Measurements from ENCODE around the gene CDR2L.
"Not testable (repeated sequence)": the region's sequence is repeated elsewhere in the genome, so short reads cannot be mapped to it uniquely, and the experiment has no call there.

CDR2L gene

DNA sequence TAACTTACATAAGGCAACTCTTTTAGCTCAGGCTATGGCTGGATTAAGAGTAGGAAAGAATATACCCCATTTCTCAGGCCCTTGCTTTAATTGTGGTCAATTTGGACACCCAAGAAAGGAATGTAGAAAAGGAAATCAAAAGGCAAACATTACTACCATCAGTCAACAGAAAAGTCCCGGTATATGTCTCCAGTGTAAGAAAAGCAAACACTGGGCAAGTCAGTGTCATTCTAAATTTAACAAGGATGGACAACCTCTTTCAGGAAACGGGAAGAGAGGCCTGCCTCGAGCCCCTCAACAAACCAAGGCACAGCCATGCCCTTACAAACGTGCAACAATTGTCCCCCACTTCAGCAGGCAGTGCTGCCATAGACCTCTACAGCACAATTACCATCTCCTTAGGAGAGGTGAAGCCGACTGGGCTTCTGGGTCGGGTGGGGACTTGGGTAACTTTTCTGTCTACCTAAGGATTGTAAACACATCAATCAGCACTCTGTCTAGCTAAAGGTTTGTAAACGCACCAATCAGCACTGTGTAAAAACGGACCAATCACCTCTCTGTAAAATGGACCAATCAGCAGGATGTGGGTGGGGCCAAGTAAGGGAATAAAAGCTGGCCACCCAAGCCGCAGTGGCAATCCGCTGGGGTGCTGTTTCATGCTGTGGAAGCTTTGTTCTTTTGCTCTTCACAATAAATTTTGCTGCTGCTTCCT is 37.4 kb downstream of the CDR2L start:
- H3K9me3 ChIP-seq (ENCODE audit: control insufficient read depth in 5 of 5, low read length in 5 of 5), result peaks cover 0 to 4% (median 0%) of the 10 kb centered on the region in 5 donors
- no peaks in the 10 kb centered on the region for H3K4me1 ChIP-seq (ENCODE audit: control insufficient read depth in 5 of 5, insufficient read depth in 5 of 5, low read length in 5 of 5)
- H3K4me3 ChIP-seq (ENCODE audit: low read depth in 1 of 5, low read length in 5 of 5), result no peak overlapping the region
- no peak overlapping the region for H3K27ac ChIP-seq (ENCODE audit: low read depth, low read length)
- H3K36me3 ChIP-seq (ENCODE audit: control insufficient read depth in 5 of 5, insufficient read depth in 5 of 5, low read length in 5 of 5), result peaks cover 3 to 31% (median 28%) of the 10 kb centered on the region in 5 donors
- H3K27me3 ChIP-seq (ENCODE audit: control insufficient read depth in 5 of 5, insufficient read depth in 4 of 5, low read length in 5 of 5), result no peaks in the 10 kb centered on the region
- H3K9ac ChIP-seq (ENCODE audit: low read length in 5 of 5), result no peak overlapping the region

DNA sequence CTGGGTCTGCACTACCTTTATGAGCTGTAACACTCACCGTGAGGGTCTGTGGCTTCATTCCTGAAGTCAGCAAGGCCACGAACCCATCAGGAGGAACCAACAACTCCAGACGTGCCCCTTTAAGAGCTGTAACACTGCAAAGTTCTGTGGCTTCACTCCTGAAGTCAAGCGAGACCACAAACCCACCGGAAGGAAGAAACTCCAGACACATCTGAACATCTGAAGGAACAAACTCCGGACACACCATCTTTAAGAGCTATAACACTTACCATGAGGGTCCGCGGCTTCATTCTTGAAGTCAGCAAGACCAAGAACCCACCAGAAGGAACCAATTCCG is 37.9 kb downstream of the CDR2L start:
- not testable (repeated sequence) for H3K27ac ChIP-seq (ENCODE audit: low read depth, low read length); H3K9ac ChIP-seq (ENCODE audit: low read length in 5 of 5); H3K4me3 ChIP-seq (ENCODE audit: low read depth in 1 of 5, low read length in 5 of 5); H3K9me3 ChIP-seq (ENCODE audit: control insufficient read depth in 5 of 5, low read length in 5 of 5); H3K27me3 ChIP-seq (ENCODE audit: control insufficient read depth in 5 of 5, insufficient read depth in 4 of 5, low read length in 5 of 5); H3K4me1 ChIP-seq (ENCODE audit: control insufficient read depth in 5 of 5, insufficient read depth in 5 of 5, low read length in 5 of 5)
- H3K36me3 ChIP-seq (ENCODE audit: control insufficient read depth in 5 of 5, insufficient read depth in 5 of 5, low read length in 5 of 5), result peaks cover 3 to 25% (median 24%) of the 10 kb centered on the region in 5 donors

DNA sequence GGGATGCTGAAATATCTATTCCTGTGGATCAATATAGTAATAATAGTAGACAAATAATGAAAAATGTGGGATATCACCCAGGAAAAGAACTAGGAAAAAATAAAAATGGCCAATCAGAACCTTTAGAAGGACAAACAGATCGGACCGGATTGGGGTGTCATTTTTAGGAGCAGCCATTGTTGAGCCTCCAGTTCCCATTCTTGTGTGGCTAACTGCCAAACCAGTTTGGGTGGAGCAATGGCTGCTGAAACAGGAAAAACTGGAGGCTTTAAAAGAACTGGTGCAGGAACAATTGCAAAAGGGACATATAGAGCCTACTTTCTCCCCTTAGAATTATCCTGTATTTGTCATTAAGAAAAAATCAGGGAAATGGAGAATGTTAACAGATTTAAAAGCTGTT is 39.2 kb downstream of the CDR2L start:
- not testable (repeated sequence) for H3K27ac ChIP-seq (ENCODE audit: low read depth, low read length); H3K9ac ChIP-seq (ENCODE audit: low read length in 5 of 5); H3K27me3 ChIP-seq (ENCODE audit: control insufficient read depth in 5 of 5, insufficient read depth in 4 of 5, low read length in 5 of 5); H3K9me3 ChIP-seq (ENCODE audit: control insufficient read depth in 5 of 5, low read length in 5 of 5); H3K4me1 ChIP-seq (ENCODE audit: control insufficient read depth in 5 of 5, insufficient read depth in 5 of 5, low read length in 5 of 5); H3K4me3 ChIP-seq (ENCODE audit: low read depth in 1 of 5, low read length in 5 of 5)
- peaks cover 0 to 12% (median 11%) of the 10 kb centered on the region in 5 donors for H3K36me3 ChIP-seq (ENCODE audit: control insufficient read depth in 5 of 5, insufficient read depth in 5 of 5, low read length in 5 of 5)

DNA sequence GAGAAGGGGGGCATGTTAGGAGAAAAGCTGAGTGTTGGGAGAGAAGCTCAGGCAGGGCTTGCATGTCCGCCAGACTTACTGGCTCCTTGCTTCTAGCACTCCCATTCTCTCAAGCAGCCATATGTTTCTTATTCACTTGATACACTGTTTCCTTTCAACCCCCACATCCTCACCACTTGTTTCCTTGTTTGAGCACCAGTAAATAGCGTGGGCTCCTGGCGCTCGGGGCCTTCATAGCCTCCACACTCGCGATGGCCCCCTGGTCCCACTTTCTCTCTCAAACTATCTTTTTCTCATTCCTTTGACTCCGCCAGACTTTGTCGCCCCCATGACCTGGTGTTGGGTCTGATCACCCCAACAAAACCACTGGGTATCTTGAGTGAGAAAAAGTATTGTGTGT is 42.7 kb downstream of the CDR2L start:
- Histone ChIP-seq H3K4me3 (ENCODE audit: low read depth in 1 of 5, low read length in 5 of 5) (no peak overlapping the region), H3K9ac (ENCODE audit: low read length in 5 of 5) (no peak overlapping the region), H3K9me3 (ENCODE audit: control insufficient read depth in 5 of 5, low read length in 5 of 5) (peaks cover 0 to 7% (median 0%) of the 10 kb centered on the region in 5 donors), H3K27ac (ENCODE audit: low read depth, low read length) (no peak overlapping the region), H3K27me3 (ENCODE audit: control insufficient read depth in 5 of 5, insufficient read depth in 4 of 5, low read length in 5 of 5) (no peaks in the 10 kb centered on the region), H3K36me3 (ENCODE audit: control insufficient read depth in 5 of 5, insufficient read depth in 5 of 5, low read length in 5 of 5) (no peaks in the 10 kb centered on the region), H3K4me1 (ENCODE audit: control insufficient read depth in 5 of 5, insufficient read depth in 5 of 5, low read length in 5 of 5) (peaks cover 4 to 33% (median 31%) of the 10 kb centered on the region in 5 donors)

DNA sequence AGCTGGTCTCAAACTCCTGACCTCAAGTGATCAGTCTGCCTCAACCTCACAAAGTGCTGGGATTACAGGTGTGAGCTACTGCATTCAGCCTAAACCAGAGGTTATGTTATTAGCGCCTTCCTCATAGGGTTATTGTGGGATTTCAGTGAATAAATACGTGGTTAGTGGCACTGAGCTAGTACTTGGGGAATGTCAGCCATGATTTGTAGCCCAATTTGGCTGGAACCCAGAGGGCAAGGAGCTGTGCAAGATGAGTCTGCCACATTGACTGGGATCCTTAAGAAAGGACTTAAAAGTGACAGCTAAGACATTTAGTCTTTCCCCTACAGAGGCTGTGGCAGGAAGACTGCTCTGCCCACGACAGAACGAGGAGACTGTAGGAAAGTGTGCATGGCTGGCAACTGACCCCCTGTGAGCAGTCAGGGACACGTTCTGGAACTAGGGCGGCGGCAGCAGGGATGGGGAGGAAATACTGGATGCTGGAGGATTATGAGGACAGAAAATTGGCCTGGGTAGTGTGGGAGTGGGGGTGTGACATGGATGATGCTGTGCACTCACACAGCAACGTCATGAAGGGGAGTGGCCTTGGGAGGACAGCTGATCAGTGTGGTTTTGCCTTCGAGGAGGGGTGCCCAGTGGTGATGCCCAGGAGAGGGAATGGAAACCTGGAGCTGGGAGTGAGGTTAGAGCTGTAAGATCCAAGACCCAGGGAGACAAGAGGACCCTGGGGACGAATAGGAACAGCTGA is 44.7 kb downstream of the CDR2L start:
- Histone ChIP-seq H3K27ac (ENCODE audit: low read depth, low read length) (peak overlapping the region; percentile 40), H3K9me3 (ENCODE audit: control insufficient read depth in 5 of 5, low read length in 5 of 5) (peaks cover 0 to 7% (median 0%) of the 10 kb centered on the region in 5 donors), H3K4me1 (ENCODE audit: control insufficient read depth in 5 of 5, insufficient read depth in 5 of 5, low read length in 5 of 5) (peaks cover 7 to 53% (median 49%) of the 10 kb centered on the region in 5 donors), H3K36me3 (ENCODE audit: control insufficient read depth in 5 of 5, insufficient read depth in 5 of 5, low read length in 5 of 5) (no peaks in the 10 kb centered on the region), H3K27me3 (ENCODE audit: control insufficient read depth in 5 of 5, insufficient read depth in 4 of 5, low read length in 5 of 5) (no peaks in the 10 kb centered on the region), H3K9ac (ENCODE audit: low read length in 5 of 5) (peak overlapping the region in 1 of 5 donors; percentile 37), H3K4me3 (ENCODE audit: low read depth in 1 of 5, low read length in 5 of 5) (peak overlapping the region; percentile 51 to 88 (median 82))

DNA sequence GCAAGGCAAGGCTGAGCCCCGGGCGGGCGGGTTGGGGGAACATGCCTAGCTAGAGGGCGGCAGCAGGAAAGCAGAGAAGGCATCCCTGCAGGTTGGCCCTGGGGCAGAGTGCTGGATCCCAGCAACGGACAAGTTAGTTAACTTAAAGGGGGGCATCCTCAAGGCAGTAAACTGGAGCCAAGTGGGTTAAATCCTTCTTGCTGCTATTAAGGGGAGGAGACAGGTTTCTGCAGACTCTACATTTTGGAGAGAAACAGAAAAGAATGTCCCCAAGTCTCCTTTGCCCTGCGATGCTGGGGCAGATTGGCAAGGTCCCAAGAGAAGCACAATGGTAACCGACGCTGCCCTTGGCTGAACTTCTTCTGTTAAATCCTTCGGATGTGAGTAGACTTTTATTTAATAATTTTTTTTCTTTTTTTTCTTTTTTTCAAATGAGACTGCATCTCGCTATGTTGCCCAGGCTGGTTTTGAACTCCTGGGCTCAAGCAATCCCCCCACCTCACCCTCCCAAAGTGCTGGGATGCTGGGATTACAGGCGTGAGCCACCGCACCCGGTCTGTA is 45.4 kb downstream of the CDR2L start:
- peaks cover 7 to 53% (median 49%) of the 10 kb centered on the region in 5 donors for H3K4me1 ChIP-seq (ENCODE audit: control insufficient read depth in 5 of 5, insufficient read depth in 5 of 5, low read length in 5 of 5)
- H3K9me3 ChIP-seq (ENCODE audit: control insufficient read depth in 5 of 5, low read length in 5 of 5), result peaks cover 0 to 7% (median 0%) of the 10 kb centered on the region in 5 donors
- H3K36me3 ChIP-seq (ENCODE audit: control insufficient read depth in 5 of 5, insufficient read depth in 5 of 5, low read length in 5 of 5), result no peaks in the 10 kb centered on the region
- peak overlapping the region; percentile 51 to 88 (median 82) for H3K4me3 ChIP-seq (ENCODE audit: low read depth in 1 of 5, low read length in 5 of 5)
- no peaks in the 10 kb centered on the region for H3K27me3 ChIP-seq (ENCODE audit: control insufficient read depth in 5 of 5, insufficient read depth in 4 of 5, low read length in 5 of 5)
- peak overlapping the region in 2 of 5 donors; percentile 11 to 64 for H3K9ac ChIP-seq (ENCODE audit: low read length in 5 of 5)
- no peak overlapping the region for H3K27ac ChIP-seq (ENCODE audit: low read depth, low read length)

DNA sequence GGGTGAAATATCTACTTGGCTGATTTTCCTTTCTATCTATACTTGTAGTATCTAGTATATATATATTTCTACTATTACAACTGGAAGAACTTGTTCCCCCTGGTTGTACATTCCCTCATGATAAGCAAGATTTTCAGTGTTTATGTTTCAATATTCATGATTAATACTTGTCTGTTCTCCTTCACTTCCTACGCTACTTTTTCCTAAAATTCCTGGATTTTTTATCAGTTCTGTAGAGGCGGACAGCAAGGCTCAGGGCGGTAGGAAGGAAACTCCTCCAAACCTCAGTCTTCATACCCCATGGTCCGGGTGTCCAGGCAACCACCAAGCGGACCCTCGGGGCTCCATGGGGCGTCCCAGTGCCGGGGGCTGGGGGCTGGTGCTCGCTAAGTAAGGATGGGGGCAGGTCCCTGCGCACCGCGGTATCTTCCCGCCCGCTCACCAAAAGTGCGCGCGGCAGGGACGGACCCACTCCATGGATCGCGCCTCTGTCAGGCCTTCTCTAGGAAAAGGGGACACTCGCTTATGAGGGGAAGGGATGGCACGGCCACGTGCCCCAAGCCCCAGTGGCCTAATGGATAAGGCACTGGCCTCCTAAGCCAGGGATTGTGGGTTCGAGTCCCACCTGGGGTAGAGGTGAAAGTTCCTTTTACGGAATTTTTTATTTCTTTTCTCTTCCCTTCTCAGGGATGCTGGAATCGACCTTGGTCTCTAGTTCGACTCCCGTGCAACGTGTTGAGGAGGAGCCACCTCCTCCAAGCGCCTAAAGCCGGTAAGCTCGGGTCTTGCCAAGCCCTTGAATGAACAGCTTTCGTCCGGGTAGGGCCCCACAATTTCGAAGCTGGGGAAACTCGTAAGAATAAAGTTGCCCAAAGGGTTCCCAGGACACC is 46.2 kb downstream of the CDR2L start:
- Histone ChIP-seq H3K4me3 (ENCODE audit: low read depth in 1 of 5, low read length in 5 of 5) (peak overlapping the region; percentile 72 to 88 (median 82)), H3K9me3 (ENCODE audit: control insufficient read depth in 5 of 5, low read length in 5 of 5) (peaks cover 0 to 7% (median 0%) of the 10 kb centered on the region in 5 donors), H3K9ac (ENCODE audit: low read length in 5 of 5) (peak overlapping the region in 4 of 5 donors; percentile 38 to 82 (median 80)), H3K27me3 (ENCODE audit: control insufficient read depth in 5 of 5, insufficient read depth in 4 of 5, low read length in 5 of 5) (no peaks in the 10 kb centered on the region), H3K4me1 (ENCODE audit: control insufficient read depth in 5 of 5, insufficient read depth in 5 of 5, low read length in 5 of 5) (peaks cover 7 to 53% (median 49%) of the 10 kb centered on the region in 5 donors), H3K36me3 (ENCODE audit: control insufficient read depth in 5 of 5, insufficient read depth in 5 of 5, low read length in 5 of 5) (peaks cover 2 to 5% (median 3%) of the 10 kb centered on the region in 5 donors), H3K27ac (ENCODE audit: low read depth, low read length) (peak overlapping the region; percentile 93)

DNA sequence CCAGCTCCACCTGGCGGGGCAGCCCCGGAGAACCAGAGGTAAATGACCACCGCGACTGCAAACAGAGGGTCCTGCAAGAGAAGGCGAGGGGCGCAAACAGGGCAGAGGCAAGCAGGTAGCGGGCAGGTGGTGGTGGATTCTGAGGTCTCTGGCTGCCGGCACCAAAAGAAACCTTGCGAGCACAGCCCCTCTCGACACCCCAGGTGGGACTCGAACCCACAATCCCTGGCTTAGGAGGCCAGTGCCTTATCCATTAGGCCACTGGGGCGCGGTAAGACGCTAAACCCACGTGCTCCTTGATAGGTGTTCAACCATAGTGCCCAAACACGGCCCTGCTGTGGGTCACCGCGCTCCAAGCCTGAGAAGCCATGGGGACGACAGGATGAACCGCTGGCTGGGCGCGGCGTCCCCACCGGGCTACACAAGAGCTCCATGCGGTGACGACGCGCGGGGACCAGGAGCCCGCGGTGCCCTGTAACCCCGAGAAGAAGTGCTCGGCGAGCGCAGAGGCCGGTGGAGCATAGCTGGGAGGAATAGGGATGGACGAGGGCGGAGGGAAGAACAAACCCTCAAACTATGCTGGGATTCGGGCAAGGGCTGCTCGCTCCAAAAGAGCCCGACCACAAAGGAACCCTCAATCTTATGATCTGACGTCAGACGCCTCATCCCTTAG is 46.9 kb downstream of the CDR2L start:
- peaks cover 7 to 53% (median 49%) of the 10 kb centered on the region in 5 donors for H3K4me1 ChIP-seq (ENCODE audit: control insufficient read depth in 5 of 5, insufficient read depth in 5 of 5, low read length in 5 of 5)

DNA sequence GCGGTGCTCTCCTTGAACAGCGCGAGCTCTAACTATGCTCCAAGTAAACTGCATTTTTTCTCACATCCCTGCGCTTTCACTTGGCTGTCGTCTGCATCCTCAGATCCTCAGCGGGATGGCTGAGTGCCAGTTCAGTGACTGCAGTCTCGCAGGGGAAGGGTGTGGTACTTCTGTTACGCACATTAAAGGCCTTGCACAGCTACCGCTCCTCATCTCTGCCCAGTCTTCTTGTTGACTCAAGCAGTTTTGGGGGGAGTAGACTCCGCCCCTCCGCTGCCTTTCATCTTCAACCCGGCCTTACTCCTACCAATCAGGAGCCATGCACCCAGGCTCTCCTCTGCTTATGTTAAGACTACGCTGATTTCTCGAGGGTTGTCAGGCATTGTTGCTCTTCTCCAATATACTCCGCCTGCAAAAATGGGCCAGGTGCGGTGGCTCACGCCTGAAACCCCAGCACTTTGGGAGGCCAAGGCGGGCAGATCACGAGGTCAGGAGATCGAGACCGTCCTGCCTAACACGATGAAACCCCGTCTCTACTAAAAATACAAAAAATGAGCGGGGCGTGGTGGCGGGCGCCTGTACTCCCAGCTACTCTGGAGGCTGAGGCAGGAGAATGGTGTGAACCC is 49.3 kb downstream of the CDR2L start:
- peaks cover 7 to 53% (median 49%) of the 10 kb centered on the region in 5 donors for H3K4me1 ChIP-seq (ENCODE audit: control insufficient read depth in 5 of 5, insufficient read depth in 5 of 5, low read length in 5 of 5)
- peak overlapping the region; percentile 93 for H3K27ac ChIP-seq (ENCODE audit: low read depth, low read length)
- H3K27me3 ChIP-seq (ENCODE audit: control insufficient read depth in 5 of 5, insufficient read depth in 4 of 5, low read length in 5 of 5), result no peaks in the 10 kb centered on the region
- peak overlapping the region in 2 of 5 donors; percentile 41 to 49 for H3K9ac ChIP-seq (ENCODE audit: low read length in 5 of 5)
- no peaks in the 10 kb centered on the region for H3K9me3 ChIP-seq (ENCODE audit: control insufficient read depth in 5 of 5, low read length in 5 of 5)
- peaks cover 17 to 36% (median 35%) of the 10 kb centered on the region in 5 donors for H3K36me3 ChIP-seq (ENCODE audit: control insufficient read depth in 5 of 5, insufficient read depth in 5 of 5, low read length in 5 of 5)
- peak overlapping the region; percentile 34 to 54 (median 40) for H3K4me3 ChIP-seq (ENCODE audit: low read depth in 1 of 5, low read length in 5 of 5)

More for the DNA sequence above, 46.9 kb downstream of the CDR2L start:
- Histone ChIP-seq H3K4me3 (ENCODE audit: low read depth in 1 of 5, low read length in 5 of 5) (peak overlapping the region; percentile 72 to 88 (median 82)), H3K27me3 (ENCODE audit: control insufficient read depth in 5 of 5, insufficient read depth in 4 of 5, low read length in 5 of 5) (no peaks in the 10 kb centered on the region), H3K36me3 (ENCODE audit: control insufficient read depth in 5 of 5, insufficient read depth in 5 of 5, low read length in 5 of 5) (peaks cover 7 to 12% (median 11%) of the 10 kb centered on the region in 5 donors), H3K9me3 (ENCODE audit: control insufficient read depth in 5 of 5, low read length in 5 of 5) (peaks cover 0 to 7% (median 0%) of the 10 kb centered on the region in 5 donors), H3K27ac (ENCODE audit: low read depth, low read length) (peak overlapping the region; percentile 93), H3K9ac (ENCODE audit: low read length in 5 of 5) (peak overlapping the region; percentile 19 to 83 (median 81))

Measured in subcutaneous abdominal adipose tissue (tissue), 5 donors.